GM19467 (cell line): ENCODE measurements around the gene ENDOV.

Source experiments
- ATAC-seq: cut with Tn5 transposase; IDR thresholded peaks from one replicate; pipeline ENCODE4 v1.9.1; 2021; ENCODE audit warnings: mild to moderate bottlenecking, moderate library complexity; ENCODE audit not compliant: unreplicated experiment

ENDOV gene

DNA sequence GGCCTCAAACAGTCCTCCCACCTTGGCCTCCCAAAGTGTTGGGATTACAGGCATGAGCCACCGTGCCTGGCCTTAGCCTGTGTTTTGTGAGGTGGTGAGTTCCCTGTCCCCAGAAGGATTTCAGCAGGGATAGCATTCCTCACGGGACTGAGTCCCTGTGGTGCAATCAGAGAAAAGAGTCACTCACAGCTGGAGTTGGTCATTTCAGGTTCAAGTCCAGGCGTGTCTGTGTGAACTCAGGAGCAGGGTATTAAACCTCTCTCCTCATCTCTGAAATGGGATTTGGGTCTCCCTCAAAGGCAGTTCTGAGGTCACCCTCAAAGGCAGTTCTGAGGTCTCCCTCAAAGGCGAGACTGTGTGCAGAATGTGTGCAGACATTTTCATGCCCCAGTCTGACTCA, 32.8 kb downstream of the ENDOV start:
- ATAC-seq: no peak

DNA sequence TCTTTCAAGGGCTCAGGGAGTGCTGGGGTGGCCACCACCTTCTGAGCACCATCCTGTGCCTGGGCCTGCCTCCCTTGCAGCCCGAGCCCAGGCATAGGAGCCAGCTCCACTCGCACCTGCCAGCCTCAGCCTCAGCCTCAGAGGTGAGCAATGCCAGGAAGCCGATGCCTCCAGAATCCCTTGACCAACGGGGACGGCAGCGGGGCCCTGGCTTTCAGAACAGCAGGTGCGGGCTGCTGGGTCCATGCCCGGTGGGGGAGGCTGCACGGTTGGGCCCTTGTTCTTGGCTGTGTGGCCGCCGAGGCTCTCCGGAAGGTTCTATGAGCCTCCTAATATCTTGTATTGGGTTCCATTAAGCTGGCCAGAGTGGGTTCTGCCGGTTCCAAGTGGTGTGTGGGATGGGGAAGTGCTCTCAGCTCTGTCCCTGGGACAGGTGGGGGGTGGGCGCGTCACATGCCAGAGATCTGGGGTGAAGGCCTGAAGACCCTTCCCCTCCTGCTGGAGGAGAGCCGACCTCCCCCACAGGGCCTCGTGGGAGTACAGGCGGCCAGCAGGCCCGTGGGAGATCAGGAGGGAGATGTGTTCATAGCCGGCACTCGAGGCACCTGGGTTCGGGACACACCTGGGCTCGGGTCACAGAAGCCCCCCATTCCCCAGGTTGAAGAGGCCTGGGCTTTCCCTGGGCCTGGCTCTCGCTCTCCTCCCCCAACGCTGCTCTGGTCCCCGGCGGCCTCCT, 34.4 kb downstream of the ENDOV start:
- ATAC-seq: no peak

DNA sequence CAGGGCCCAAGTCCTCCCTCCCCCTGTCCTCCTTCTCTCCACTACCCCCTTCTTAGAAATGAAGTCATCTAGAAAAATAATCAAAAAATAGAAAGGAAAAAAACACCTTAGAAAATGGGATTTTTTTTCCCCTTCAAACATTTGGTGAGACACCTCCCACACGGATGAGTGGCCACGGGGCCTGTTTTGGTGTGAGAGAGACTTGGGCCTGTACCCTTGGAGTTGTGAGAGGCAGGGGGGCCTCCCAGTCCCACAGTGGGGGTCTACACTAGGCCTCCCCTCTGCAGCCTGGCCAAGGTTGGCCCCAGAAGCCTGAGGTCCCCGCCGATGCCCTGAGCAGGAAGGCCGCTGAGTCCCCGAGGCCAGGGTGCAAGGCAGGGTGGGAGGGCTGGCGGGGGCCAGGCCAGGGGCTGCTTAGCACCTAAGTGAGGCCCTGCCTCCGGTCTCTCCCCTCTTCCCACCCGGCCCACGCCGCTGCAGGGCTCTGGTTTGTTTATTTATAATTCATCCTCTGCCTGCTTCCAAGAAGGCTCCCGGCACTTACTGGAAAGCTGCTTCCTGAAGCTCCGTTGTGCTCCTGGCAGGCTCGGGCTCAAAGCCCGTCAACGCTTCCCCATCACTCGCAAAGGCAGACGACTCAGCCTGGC, 35.1 kb downstream of the ENDOV start:
- no peak for ATAC-seq

- ATAC-seq: no peak
Measured at GRCh38 chr17:80451104-80451775, 36.3 kb downstream of the ENDOV start.

DNA sequence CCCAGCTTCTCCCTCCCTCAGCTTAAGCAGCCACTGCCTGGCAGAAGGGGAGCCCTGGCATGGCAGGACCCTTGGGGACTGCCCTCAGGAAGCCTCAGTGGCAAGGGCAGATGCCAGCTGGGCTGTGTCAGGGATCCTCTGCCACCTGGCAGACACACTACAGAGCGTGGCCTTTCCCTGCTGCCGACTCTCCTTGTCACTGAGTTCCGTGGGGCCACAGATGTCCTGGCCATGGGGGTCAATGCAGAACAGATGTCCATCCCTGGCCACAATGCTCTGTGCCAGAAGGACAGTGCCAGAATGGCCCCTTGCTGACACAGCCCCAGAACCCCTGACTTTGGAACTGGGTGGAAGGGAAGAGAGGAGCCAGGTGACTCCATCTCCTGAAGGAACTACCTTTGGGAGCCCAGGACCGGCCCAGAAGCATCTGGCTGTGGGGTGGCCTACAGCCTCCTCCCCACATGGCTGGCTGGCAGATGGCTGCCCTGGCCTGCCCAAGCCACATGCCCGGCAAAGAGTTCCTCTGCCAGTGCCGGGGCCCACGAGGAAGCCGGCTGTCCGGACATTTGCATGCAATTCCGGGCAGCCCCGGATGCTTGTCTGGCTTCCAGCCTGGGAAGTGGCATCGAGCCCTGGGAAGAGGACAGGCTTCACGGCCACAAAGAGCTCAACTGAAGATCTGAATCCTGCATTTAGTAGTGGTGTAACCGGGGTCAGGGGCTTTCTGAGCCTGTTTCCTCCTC, 37.4 kb downstream of the ENDOV start:
- ATAC-seq: no peak

DNA sequence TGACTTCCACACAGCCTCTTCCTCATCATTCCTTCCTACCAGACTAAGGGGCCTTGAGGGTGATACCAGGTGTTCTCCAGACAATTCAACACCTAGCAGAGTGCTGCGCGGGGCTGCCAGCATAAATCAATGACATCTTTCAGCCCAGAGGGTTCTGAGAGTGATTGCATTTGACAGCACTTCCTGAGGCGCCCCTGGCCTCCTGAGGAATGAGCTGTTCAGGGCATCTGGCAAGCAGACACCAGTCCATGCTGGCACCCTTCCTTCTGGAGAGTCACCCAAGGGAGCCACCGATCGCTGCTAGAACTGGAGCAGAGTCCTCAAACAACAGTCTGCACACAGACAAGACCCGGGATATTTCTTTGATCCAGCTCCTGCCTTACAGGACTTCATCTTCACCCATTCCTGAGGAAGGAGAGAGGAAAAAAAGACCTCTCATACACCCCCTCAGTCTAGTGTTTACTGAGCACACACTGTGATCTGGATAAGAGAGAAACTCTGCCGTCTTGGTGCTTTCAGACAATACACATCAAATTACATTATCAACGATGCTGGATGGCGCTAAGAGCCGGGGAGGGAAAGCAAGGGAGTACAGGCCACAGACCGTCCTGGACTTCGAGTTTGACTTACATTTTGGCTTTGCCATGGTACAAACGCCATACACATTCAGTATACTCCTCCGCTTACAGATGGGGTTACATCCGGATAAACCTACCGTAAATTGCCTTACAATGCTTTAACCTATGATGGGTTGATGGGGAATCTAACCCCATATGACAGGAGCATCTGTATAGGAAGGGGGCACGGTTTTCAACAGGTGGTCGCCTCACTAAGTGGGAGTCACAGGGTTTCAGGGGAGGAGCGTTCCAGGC, 38.4 kb downstream of the ENDOV start:
- no peak for ATAC-seq

GRCh38 chr17:80453998-80454556, 39.1 kb downstream of the ENDOV start:
- ATAC-seq: no peak

DNA sequence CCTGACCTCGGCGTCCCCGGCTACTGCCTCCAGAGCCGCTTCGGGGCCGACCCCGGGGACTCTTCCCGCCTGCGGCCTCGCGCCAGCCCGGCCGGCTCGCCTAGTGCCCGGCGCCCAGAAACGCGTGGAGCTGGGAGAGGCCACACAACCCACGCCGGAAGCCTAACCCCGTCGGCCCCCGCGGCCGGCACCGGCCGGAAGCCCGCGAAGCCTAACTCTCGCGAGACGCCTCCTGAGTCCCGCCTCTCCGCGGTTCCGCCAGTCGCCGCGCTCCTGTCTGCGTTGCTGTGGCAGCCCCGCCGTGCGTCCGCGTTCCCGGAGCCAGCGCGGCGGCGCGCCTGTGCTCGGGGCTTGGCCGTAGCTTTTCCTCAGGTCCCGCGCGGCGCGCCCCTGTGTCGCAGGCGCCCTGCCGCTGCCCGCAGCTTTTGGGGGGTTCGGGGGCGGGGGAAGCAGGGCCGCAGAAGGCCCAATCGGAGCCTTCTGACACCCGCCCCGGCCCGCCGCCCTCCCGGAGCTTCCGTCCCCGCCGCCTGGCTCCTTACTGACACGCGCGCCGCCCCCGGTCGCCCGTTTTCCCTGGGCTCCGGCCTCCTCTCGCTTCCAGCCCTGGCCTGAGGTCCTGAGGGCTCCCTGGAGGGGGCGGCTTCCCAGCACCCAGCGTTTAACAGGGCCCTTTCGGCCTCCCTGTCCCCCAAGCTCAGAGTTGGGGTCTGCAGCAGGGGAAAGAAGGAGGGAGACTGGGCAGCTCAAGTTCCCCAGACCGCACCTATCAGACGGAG, 39.8 kb downstream of the ENDOV start:
- peak; percentile 84 for ATAC-seq

DNA sequence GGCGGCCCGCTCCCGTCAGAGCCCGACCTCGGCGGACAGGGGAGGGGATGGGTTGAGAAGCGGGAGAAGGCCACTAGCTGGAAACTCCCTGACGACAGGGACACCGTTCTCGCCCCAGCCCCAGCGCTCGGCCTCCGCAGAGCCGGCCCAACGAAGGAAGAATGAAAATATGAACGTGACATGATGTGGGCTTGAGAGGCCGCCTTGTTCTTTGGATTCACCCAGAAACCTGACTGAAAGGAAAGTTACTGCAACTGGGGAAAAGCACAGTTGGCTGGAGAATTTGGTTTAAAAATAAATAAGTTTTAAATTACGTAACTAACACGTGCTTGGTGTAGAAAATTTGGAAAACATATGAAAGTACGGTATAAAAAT, 40.4 kb downstream of the ENDOV start:
- ATAC-seq: peak; percentile 19

DNA sequence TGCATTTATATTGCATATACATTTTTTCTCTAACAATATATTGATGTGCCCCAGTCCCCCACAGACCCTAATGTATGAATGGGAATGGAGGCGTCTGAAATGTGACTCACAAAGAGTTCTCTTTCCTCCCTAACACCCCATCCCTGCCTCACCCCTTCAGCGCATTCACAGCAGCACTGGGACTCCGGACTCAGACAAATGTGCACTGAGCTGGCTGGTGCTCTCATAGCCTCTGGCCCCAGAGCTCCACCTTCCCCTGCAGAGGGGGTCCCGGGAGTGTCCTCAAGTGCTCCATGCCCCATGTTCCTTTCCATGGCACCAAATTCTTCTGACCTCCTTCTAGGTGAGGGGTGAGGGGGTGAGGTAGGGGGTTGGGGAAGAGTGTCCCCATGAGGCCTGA, 40.8 kb downstream of the ENDOV start:
- ATAC-seq: no peak

DNA sequence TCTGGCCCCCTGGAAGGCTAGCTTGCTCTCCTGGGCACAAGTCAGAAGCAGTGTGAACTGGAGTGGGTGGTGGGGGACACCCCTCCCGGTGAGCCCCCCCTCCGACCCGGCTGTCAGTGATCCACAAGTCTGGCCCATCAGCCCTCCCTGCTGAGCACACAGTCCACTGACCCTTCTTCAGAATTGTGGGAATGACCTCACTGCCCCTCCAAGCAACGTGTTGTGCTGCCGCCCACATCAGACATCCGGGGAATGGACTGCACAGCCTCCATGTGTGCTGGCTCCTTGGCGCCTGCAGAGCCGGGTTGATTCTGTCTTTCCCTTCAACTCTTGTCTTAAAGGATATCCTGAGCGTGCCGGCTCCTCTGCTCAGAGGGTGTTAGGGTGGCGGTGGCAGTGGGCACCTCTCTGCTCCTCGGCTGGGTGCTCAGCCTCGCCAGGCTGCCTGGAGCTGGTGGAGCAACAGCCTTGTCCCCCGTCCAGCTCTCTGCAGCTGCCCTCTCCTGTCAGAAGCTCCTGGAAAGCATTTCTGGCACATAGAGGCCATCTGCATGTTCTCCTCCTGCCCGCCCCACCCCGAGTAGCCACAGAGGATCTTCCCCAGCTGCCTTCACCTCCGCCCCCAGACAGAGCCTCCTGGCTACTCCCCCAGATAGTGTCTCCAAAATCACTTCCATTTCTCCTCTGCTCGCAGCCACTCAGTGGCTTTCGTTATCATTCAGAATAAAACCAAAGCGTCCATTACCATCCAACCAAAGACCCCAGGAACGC, 41.7 kb downstream of the ENDOV start:
- ATAC-seq: no peak

- ATAC-seq: no peak
Measured at GRCh38 chr17:80457236-80457856, 42.4 kb downstream of the ENDOV start.

GRCh38 chr17:80458016-80458415, 43.0 kb downstream of the ENDOV start:
- no peak for ATAC-seq

- ATAC-seq: no peak
Measured at GRCh38 chr17:80459234-80459633, 44.3 kb downstream of the ENDOV start.

DNA sequence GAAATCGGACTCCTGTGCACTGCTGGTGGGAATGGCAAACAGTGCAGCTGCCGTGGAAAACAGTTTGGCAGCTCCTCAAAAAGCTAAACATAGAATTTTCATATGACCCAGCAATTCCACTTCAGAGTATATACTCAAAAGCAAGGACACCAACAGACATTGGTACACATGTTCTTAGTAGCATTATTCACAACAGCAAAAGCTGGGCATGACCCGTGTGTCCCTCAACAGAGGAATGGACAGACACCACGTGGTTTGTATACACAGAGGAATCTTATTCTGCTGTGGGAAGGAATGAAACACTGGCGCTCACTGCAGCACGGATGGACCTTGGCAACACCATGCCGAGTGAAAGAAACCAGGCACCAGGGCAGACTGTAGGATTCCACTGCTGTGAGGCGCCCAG, 45.5 kb downstream of the ENDOV start:
- no peak for ATAC-seq

DNA sequence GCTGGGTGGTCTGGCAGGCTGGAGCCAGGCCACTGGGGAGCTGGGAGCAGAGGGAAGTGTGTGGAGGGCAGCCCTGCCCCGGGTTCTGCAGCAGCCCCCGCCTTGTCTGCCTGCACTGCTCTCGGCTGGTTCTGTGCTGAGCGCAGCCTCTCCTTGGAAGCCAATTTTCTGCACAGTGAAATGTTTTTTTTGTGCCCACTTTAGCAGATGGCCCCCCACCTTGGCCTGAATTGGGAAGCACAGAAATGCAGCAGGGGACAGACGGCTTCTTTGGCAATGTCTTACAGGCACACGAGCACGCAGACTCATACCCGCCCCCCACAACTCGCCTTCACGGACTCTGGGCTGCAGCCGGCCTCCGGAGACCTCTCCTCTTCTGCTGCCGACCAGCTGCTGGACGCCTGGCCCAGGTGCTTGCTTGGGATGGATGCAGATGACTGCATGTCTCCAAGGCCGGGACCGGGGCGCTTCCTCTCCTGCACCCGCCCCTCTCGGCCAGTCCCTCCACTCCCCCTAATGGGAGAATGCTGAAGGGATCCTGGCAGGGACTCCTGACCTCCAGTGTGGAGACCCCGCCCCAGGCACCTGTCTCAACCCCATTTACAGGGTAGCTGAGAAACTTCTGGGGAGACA, 46.7 kb downstream of the ENDOV start:
- no peak for ATAC-seq

DNA sequence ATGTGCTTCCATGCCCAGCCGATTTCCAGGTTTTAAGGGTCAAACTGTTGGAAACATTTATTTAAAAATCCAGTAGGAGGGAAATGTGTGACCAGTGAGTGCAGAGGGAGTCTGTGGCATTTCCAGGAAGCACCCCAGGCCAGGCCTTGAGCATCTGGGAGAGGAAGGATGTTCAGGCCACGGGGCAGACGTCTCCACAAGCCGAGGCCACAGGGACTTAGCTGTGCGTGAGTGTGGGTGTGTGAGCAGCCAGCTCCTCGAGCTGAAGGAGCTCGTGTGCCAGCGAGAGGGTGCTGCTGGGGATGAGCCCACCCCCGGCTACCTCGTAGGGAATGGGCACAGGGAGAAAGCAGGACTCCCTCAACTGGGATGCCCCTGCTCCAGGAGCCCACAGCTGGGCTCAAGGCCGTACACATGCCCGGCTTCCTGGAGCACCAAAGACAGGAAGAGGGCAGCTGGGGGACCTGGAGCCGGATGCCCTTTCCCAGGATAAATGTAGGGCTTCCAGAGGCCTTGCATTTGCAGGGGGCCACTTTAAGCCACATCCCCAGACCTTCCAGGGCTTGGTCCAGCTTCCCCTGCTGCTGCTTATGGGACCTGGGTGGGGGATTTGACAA, 48.9 kb downstream of the ENDOV start:
- ATAC-seq: no peak
